GM19239 (cell line): Measurements from ENCODE around the gene COL13A1.

Experiments used
- DNase-seq: peaks from one replicate; pipeline ENCODE4 v3.0.0; 2011; ENCODE audit warnings: low spot score; ENCODE audit not compliant: insufficient read length
- FAIRE-seq: peaks from 2 replicates; lab custom pipeline; 2011; peaks lifted over from hg19 to GRCh38; lab: Jason Lieb, UNC

Gene COL13A1

DNA sequence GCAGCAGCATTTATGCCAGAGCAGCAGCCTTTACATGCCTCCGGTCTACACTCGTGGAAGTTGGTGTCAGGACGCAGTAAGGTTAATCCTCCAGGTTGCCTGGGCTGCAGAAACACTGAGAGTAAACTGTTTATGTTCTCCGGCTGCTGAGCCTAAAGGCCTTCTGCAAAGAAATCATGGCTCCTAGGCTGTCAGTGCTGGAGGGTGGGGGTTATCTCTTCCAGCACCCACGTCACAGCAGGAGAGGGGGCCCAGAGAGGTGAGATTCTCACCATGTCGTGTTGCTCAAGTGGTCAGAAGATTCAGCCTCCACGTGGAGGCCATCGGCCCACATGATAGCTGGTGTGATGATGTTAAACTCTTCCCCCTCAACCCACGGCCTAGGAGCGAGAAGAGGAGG lies 41.2 kb downstream of the COL13A1 start:
- DNase-seq = no peak

DNA sequence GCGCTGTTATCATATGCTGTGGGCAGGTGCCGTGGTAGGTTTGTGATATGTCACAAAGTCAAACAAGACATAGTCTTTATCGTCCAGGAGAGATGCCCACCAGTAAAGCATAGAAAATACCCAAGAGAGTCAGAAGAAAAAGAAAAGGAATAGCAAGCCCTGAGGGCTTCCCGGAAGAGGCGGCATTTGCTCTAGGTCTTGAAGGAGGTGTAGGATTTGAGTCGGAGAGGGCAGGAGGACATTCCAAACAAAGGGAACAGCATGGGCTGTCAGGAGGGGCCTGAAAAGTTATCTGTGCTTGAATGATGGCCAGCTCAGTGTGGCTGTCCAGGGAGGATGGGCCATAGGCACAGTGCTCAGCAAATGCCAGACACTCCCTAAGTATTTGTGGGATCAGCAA lies 42.2 kb downstream of the COL13A1 start:
- FAIRE-seq (no peak), DNase-seq (no peak)

More for the DNA sequence above, 41.2 kb downstream of the COL13A1 start:
- no peak for FAIRE-seq

DNA sequence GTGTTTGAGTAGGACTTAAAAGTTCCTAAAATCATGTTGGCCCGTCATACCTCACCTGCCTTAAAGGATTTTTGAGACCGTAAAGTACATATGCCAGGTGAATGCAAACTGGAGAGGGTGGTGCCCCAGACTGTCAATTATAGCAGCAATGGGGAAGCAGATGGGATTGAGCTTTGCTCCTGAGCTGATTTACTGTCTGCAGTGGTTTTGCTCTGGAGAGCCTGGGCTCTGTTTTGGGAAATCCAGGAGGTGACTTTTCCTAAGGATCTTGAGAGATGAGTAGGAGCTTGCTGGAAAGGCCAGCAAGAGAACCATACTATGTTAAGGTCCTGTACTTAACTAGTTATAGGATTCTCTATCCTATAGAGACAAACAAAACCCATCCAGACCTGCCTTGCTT lies 43.0 kb downstream of the COL13A1 start:
- no peak for FAIRE-seq
- DNase-seq = no peak

DNA sequence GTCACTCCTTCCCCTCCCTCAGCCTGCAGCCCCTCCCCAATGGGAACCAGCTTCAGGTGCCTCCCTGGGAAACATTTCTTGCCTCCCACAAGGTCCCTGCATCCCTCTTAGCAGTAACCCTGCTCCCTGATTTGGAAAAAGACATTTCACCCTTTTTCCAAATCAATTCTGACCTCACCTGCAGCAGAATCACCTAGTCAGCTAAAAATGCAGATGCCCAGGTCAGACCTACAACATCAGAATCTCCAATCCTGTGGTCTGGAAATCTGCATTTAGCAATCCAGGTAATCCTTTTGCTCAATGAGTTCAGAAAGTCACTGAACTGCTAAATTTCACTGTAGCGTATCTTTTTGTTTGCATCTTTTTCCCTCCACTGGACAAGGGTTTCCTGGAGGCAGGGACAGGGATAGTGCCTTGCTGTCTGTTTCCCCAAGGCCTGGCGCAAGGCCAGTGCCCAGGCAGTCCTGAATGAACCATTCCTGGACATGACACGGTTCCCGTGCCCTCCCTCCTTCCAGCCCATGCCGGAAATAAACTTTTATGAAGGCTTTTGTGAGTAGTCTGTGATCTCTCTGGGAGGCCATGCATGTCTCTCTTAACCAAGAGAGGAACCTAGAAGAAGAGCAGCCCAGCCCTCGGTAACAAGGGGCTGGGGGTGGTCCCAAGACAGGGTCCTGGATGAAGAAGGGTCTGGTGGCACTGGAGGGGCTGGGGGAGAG lies 44.0 kb downstream of the COL13A1 start:
- no peak for FAIRE-seq
- no peak for DNase-seq

DNA sequence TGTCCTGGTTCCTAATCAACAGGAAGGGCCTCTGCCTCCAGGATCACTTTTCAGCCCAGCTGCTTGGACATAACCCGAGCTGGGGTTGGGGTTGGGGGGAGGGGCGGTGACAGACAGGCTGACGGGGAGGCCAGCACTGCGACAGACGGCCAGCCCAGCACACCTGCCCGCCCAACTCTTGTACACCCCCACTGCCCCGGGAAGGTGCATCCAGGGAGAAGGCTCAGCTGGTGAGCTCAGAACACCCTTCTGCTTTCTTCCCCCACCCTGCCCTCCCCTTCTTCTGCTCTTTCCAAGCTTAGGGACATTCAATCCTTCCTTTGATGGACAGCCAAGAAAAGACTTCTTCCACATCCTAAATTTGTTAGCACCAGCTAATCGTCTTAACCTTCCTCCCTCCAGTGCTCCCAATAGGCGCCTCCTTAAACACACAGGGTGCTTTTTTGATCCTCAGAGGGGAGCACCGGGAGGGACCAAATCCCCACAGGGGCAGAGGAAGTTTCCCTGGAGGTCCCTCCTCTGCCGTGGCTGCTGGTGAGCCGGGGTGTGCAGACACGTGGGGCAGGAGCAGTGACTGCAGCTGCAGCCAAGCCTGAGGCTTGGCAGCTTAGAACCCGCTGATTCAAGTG lies 44.7 kb downstream of the COL13A1 start:
- no peak for FAIRE-seq
- no peak for DNase-seq

DNA sequence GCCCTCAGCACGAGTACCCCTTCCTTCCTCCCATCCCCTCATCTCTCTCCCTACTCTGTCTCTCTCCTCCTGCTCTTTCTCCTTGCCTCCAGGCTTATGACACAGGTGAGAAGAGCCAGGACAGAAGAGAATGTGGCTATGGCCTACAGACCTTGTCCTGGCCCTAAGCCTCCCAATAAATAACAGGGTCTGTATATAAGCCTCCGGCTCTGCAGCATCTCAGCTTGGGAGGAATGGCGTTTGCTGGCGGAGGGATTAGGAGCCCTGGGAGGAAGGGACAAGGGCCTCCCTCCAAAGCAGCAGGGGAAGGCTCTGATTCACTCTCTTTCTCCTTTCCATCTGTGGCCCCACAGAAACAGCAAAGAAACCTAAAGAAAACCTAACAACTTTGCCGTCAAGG lies 45.8 kb downstream of the COL13A1 start:
- DNase-seq = no peak
- FAIRE-seq = no peak

DNA sequence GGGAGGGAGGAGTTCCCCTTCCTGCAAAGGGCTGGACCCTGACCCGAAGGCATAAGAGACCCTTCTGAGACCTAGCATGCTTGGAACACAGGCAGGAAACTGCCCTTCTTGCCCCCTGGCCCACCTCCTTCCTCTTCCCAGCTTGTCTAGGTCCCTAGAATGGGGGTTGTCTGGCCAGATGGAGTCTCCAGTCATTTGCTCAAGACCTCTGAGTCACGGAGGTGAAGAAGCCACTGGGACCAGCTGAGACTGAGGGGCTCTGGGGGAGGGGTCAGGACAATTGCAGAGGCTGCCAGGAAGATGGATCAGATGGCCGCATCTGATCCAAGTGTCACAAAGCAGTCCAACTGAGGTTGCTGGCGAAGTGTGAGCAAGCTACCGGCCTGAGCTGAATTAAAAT lies 46.2 kb downstream of the COL13A1 start:
- no peak for DNase-seq
- no peak for FAIRE-seq

DNA sequence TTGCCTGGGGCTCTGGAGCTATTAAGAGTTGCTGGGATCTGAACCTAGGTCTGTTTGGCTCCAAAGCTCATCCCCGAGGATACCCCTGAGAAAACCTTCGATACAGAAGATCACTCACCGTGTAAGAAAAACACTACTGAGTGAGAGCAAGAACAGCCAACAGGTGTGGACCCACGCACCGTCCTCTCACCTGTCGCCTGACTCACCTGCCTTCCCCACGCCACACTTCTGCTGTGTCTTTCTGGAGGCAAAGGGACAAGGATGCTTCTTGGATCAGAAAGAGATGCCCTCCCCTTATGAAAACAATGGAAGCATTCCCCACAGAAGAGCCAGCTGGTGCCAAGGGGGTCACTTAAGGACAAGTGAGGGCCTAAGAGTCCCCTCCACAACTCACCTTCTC lies 46.7 kb downstream of the COL13A1 start:
- DNase-seq (no peak), FAIRE-seq (no peak)

DNA sequence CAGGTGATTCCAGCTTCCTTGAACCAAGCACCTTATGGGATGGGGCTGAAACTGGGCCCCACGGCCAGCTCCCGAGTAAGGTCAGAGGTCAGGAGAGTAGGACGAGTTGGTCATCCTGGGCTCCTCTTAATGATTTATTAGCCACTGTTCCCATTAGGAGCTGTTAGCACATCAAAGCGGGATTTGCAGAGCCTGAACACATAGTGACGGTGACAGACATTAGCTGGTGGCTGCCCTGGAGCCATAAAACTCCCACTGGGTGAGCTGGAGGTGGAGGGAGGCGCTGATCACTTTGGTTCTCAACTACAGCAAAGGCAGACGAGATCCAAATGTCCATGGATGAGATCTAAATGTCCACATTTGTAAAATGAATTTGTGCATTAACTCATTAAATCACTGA lies 48.1 kb downstream of the COL13A1 start:
- FAIRE-seq = no peak
- DNase-seq = no peak

DNA sequence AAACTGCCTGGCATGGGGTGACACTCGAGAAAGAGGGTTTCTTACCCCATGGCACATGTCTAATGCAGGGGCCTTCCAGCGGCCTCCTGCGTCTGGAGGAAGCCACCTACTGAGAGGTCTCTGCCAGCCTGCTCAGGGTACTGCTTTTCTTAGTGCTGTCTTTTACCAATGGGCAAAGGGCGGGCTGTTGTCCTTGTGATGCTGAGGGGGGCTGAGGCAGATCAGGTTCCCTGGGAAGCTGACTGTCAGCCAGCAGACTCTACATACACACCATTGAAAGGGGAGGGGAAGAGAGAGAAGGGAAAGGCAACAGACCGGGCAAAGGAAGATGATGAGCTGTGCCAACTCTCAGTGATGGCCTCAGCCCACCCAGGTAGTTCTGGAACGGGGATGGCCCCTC lies 48.7 kb downstream of the COL13A1 start:
- DNase-seq (no peak), FAIRE-seq (no peak)

DNA sequence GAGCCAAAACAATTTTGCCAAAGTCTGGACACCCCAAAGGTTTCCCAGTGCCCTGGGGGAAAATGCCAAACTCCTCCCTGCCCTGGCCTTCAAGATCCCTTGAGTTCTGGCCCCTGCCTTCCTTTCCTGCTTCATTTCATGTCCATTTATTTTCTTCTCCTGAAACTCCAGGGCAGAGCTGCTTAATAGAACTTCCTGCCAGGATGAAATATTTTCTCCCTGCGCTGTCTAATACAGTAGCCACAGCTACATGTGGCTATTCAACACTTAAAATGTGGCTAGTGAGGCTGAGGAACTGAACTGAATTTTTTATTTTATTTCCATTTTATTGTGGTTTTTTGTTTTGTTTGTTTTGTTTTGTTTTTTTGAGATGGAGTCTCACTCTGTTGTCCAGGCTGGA lies 49.6 kb downstream of the COL13A1 start:
- no peak for FAIRE-seq
- no peak for DNase-seq

DNA sequence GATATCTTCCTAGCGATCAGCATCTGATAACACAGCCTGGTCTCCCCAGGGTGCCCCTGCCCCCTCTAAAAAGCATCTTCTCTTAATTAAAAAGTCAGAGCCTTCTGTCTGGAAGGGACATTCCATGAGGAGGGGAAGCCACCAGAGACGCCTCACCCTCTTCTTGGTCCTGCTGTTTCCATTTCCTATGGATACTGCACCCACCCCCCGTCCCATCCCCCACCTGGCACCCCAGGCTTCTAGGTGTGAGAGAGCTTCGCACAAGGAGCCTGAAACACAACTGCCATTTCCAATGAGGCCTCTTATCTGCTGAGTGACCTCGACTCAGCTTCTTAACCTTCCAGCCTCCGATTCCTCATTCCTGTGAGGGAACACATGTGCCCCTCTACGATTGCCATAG lies 51.4 kb downstream of the COL13A1 start:
- FAIRE-seq = no peak
- DNase-seq = no peak

DNA sequence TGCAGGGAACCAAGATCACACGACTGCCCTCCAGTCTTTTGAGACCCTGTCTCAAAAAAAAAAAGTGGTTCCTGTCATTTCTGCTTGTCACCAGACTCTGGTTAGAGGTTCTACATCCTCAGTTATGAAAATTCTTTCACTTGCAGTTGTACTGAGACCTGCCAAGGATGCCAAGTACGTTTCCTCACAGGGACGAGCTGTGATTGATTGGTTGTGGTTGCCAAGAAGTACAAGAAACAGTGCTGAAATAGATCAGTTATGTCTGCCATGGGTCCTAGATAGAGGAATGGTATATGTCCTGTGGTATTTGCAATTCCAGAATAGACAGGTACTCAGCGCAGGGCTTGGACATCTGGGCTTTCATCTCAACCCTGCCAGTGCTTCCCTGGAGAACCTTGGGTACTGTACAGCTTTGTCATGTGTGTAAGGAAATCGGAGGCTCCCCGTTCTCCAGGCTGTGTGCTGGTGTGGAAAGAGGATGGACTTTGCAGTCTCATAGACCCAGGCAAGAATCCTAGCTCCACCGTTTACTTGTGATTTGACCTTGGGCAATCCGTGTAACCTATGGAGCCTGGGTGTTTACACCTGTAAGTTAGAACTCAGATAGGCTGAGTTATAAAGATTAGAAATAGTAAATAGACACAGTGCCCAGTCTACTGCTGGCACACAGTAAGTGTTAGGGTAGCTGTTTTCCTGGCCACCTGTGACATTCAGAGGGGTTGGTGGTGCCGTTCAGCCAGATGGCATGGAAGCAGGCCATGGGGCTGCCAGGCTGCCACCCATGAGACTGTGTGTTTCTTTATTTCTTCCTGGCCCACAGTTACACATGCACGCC lies 53.0 kb downstream of the COL13A1 start:
- no peak for FAIRE-seq

DNA sequence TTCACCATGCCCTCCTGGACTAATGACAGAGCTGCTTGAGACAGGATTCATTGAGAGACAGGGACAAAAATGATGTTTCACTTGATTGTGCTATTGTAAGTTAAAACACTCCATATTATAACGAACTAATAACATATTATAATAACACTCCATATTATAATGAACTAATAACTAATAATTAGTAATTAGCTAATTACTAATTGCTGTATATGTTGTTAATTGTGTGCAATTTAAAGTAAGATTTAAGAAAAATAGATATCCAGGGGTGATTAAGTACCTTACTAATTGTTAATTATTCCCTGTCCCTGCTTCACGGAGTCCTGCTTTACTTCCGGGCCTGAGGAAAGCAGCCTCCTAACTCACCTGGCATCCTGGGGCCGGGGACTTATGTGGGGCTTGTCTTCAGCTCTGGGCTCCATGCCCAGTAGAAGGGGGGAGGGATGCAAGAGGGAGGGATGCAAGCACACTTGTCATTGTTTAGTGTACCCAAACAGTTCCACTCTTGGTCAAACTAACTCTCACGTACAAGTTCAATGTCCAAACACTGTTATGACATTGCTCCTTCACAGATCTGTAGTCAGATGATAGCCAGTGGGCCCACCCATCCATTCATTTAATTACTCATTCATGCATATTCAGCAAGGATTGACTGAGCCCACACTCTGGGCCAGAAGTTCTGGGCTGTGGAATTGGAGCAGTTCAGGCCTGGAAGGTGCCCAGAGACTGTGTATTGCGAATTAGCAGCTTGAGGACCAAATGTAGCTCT lies 53.8 kb downstream of the COL13A1 start:
- no peak for FAIRE-seq
- no peak for DNase-seq

More for the DNA sequence above, 53.0 kb downstream of the COL13A1 start:
- no peak for DNase-seq

DNA sequence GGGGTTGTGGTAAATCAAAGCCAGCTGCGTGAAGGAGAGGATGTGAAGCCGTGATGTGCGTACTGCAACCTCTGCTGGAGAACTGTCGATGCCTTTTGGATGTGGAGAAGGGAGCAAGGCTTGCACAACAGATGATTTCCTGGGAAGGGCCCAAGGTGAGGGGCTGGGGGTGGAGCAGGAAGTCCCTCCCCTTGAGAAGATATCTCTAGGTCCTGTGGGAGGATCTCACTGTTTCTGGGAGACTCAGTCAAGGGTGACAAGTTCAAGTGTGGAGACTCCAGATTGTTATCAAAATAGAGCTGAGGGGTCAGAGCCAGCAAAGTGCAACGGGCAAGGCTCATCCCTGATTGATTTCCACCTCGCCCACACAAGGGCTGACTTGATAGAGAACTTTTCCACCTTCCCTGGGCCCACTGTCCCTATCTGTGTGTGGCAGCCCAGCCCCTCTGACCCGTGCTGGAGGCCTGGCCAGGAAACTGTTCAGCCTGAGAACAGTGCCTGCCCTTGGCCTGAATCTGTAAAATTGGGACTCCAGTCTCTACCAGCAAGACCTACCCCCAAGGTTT lies 55.0 kb downstream of the COL13A1 start:
- no peak for DNase-seq
- no peak for FAIRE-seq

DNA sequence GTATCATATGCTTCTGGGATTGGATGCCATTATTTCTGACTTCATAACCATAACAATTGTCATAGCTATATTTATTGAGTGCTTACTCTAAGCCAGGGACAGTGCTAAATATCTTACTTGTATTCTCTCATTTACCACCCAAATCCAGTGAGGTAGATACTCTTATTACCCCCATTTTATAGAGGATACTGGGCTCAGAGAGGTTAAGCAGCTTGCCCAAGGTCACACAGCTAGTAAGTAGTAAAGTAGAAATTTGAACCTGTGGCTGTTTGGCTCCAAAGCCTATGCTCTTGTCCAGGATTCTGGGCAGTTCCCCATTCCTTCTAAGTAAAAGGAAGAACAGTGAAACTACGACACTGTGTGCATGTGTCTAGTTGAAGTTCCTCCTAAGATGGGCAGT lies 56.5 kb downstream of the COL13A1 start:
- FAIRE-seq = no peak

DNA sequence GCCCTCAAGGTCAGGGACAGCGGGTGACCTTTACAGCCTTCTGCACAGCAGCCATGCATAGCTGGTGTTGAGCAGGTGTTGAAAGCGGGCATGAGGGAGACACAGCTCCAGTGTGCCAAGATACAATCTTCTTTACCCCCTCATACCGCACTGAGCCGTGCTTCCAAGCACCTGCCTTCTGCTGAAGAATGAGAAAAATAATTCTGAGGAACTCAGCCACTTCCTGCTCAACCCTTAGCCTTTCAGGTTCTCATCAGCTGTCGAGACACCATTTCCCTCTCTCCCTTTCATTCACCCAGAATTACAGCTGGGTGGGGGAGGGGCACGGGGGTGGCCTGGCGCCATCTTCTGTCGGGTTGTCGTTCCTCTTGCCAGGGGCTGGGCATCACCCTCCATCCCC lies 58.6 kb downstream of the COL13A1 start:
- FAIRE-seq (no peak), DNase-seq (no peak)

More for the DNA sequence above, 56.5 kb downstream of the COL13A1 start:
- DNase-seq = no peak

DNA sequence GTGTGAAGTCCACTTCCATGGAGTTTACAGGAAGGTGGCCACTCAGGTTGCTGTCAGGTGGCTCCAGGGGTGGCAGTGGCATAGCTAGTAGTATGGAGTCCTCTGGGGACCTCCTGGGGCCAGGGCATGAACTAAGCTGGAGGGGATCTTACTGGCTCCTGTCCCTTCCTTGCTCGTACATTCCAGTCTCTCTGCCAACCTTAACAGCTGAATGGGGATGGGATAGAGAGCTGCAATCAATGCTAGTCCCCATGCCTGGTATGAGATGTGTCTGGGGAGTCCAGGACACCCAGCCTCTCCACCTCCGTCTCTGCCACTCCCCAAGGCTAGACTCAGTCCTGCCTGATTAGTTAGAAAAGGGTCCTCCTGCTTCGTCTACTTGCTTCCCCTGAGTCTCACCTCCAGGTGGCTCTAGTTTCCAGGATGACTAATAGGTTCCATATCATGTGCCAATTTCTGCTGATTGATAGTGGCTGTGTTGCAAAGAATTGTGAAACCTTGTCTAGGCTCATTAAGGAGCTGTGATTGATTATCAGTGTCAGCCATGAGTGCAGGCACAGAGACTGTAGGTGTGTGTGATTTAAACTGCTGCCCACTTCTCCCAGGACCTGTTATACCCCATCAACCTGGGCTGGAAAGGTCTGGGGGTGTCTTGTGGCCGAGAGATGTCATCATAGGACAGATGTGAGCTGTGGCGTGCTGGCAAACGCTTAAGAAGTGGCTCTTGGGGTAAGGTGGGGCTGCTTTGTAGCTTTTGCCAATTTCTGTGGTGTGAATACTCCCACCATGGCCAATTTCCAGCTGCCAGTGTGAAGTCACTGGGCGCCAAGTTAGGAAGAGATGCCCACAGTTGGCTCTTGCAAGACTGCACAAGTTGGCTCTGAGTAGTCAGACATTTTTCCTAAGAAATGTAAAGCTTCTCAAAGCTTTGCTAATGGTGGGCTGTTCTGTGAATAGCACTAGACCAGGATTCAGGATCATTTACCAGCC lies 59.8 kb downstream of the COL13A1 start:
- DNase-seq = no peak
- FAIRE-seq = no peak
